HL-60 (cell line): ENCODE measurements around the gene CHCHD3.

Experiments
- CTCF ChIP-seq: IDR thresholded peaks from one replicate; pipeline ENCODE4 v1.5.1; 2011; ENCODE audit warnings: low read length, control low read depth, inconsistent platforms; ENCODE audit not compliant: insufficient read depth
- GABPA ChIP-seq: IDR thresholded peaks from 2 replicates; pipeline ENCODE4 v1.6.1; 2012; ENCODE audit warnings: low read depth
- POLR2AphosphoS5 ChIP-seq: IDR thresholded peaks from 2 replicates; pipeline ENCODE4 v1.6.1; 2012; ENCODE audit warnings: low read depth
- REST ChIP-seq: IDR thresholded peaks from 2 replicates; pipeline ENCODE4 v1.6.1; 2012; ENCODE audit warnings: low read depth; ENCODE audit not compliant: insufficient replicate concordance

DNA sequence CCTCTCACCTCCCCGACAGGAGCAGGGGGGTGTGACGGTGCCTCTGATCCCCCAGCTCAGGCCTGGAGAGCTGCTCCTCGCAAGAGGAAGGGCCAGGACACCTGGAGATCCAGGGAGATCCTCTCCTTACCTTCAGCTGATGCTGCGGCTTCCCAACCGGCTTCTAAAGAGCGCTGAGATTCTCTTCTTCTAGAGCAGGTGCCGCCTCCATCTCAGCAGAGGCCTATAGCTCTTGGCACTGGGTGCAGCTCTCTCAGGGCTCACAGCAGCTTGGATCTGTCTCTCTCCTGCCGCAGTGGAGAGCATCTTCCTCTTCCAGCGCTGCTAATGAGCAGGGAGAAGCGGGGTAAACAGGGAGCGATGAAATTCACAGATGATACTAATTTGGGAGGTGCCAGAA is 316.0 kb downstream of the CHCHD3 start:
- TF ChIP-seq GABPA: no peak
- TF ChIP-seq REST: no peak
- TF ChIP-seq CTCF: no peak
- no peak for TF ChIP-seq POLR2AphosphoS5
